Spleen (tissue), 7 donors: ENCODE data around the gene TEDC1.

ENCODE experiments used
- CTCF ChIP-seq, 11 experiments: fragments of 200-600 bp in 7 of 11; fragments of 450-650 bp in 4 of 11; sonication (generic) in 4 of 11; IDR thresholded peaks in 8 of 11; conservative IDR thresholded peaks in 3 of 11; 1 replicate in 7 of 11; 2 replicates in 4 of 11; pipeline versions ENCODE4 v1.4.0 to v1.8.0; 2016 to 2021; ENCODE audit warnings: antibody characterized with exemption in 11 of 11, inconsistent platforms in 4 of 11, mild to moderate bottlenecking in 1 of 11
- POLR2A ChIP-seq, 3 donors: fragments of 450-650 bp; IDR thresholded peaks; one replicate each; pipeline ENCODE4 v1.5.1; 2017; ENCODE audit warnings: antibody characterized with exemption in 3 of 3, mild to moderate bottlenecking in 1 of 3
- POLR2AphosphoS5 ChIP-seq, 3 donors: sonication (generic); formaldehyde crosslinking; IDR thresholded peaks; one replicate each; pipeline ENCODE4 v1.5.1; 2017; ENCODE audit warnings: antibody characterized with exemption in 3 of 3
- donor health status: DM: no; HTN: no; CAD: no; lungs with moderate emphysema.
- donor health status: DM: no; HTN: no; CAD: no.
- donor health status: DM: no; HTN: no; CAD: no.

GRCh38 chr14:105503935-105504692, 13.1 kb downstream of the TEDC1 start:
- TF ChIP-seq CTCF (IDR thresholded peaks at IDR 0.05 in 8 of 11, conservative IDR thresholded peaks at IDR 0.05 in 3 of 11) (no peak), POLR2AphosphoS5 (IDR thresholded peaks at IDR 0.05) (no peak), POLR2A (IDR thresholded peaks at IDR 0.05) (no peak)
